ENCODE data around the gene PIK3AP1. TPM values are rescaled to one million over a fixed set of nuclear protein-coding genes. Genes with fewer than 3 reads are reported as not detected.

The PIK3AP1 gene
- total and polyA plus RNA-seq, 2 of the 8 experiments (the other 6 are each of a cell fraction or from before 2014, with no cell fraction given): 1.9 to 4.5 TPM

GRCh38 chr10:96765406-96766240 lies 45.3 kb upstream of the PIK3AP1 start (continued):
- TF ChIP-seq SP4 (IDR thresholded peaks at IDR 0.05; ENCODE audit: low read length): no peak
- no peak for TF ChIP-seq SAP30 (IDR thresholded peaks at IDR 0.05; ENCODE audit: insufficient read depth, insufficient replicate concordance, low read length)
- TF ChIP-seq GTF2F1 (IDR thresholded peaks at IDR 0.05; ENCODE audit: borderline replicate concordance, low read depth, low read length): no peak

Measured in H1 (cell line).